ENCODE data around the gene BARX1.

- no peak for TF ChIP-seq CTCF (IDR thresholded peaks at IDR 0.05)
- TF ChIP-seq POLR2A (IDR thresholded peaks at IDR 0.05), result no peak
Measured at GRCh38 chr9:93988056-93988455, 32.9 kb upstream of the BARX1 start.
